GM12878 (cell line): ENCODE measurements around the gene CCDC71. TPM values are rescaled to one million over a fixed set of nuclear protein-coding genes. Genes with fewer than 3 reads are reported as not detected.

ENCODE experiments used
- BCLAF1 ChIP-seq: fragments of 450-650 bp; IDR thresholded peaks from 2 replicates; pipeline ENCODE4 v1.6.1; 2017; ENCODE audit warnings: antibody characterized with exemption, mild to moderate bottlenecking, moderate library complexity
- CHD4 ChIP-seq: fragments of 200-600 bp; sonication (generic); IDR thresholded peaks from 2 replicates; pipeline ENCODE4 v1.6.1; 2016; ENCODE audit warnings: mild to moderate bottlenecking
- NR2C1 ChIP-seq: fragments of 450-650 bp; IDR thresholded peaks from 2 replicates; pipeline ENCODE4 v1.6.1; 2017; ENCODE audit warnings: antibody characterized with exemption, mild to moderate bottlenecking, moderate library complexity
- PBX3 ChIP-seq: IDR thresholded peaks from 2 replicates; pipeline ENCODE4 v1.6.1; 2011; ENCODE audit warnings: mild to moderate bottlenecking, low read depth, low read length, moderate library complexity; ENCODE audit not compliant: insufficient replicate concordance
- polyA plus RNA-seq, 11 experiments: library from polyadenylated mRNA; depleted of rRNA in 4 of 11; unstranded in 6 of 11; stranded (reverse) in 5 of 11; fragments of >200 nt; fragmentation: Nextera tagmentation in 4 of 11; fragmentation: Illumina TruSeq in 1 of 11; extraction: Ambion mirVana in 4 of 11; extraction: Trizol in 1 of 11; gene quantifications; 1 replicate in 1 of 11; 2 replicates in 10 of 11; pipeline versions ENCODE4 v1.2.1 to v1.2.3, GENCODE V29; 2011 to 2016; ENCODE audit warnings: inconsistent platforms in 2 of 11, missing spikeins in 2 of 11, low read depth in 1 of 11
- total RNA-seq, 4 experiments: library from RNA; depleted of rRNA in 3 of 4; stranded (reverse); fragments of >200 nt in 3 of 4; fragmentation: Illumina TruSeq in 1 of 4; extraction: Trizol in 1 of 4; gene quantifications; 2 replicates each; pipeline versions ENCODE4 v1.2.1 to v1.2.3, GENCODE V29; 2013 to 2021
- TF ChIP-seq, protein P1 (sequence below): IDR thresholded peaks from 2 replicates; pipeline ENCODE4 v1.6.1; 2012; ENCODE audit warnings: low read depth, low read length, improper control_type of control experiment
- TF ChIP-seq, protein P2 (sequence below): IDR thresholded peaks from 2 replicates; pipeline ENCODE4 v1.6.1; 2011; ENCODE audit warnings: low read depth, mild to moderate bottlenecking, low read length, moderate library complexity, borderline replicate concordance; ENCODE audit errors: extremely low read depth

Gene CCDC71
- total and polyA plus RNA-seq, 10 of the 15 experiments (the other 5 are each of a cell fraction or from before 2014, with no cell fraction given), result 0.20 to 38.0 (median 16.1) TPM

DNA sequence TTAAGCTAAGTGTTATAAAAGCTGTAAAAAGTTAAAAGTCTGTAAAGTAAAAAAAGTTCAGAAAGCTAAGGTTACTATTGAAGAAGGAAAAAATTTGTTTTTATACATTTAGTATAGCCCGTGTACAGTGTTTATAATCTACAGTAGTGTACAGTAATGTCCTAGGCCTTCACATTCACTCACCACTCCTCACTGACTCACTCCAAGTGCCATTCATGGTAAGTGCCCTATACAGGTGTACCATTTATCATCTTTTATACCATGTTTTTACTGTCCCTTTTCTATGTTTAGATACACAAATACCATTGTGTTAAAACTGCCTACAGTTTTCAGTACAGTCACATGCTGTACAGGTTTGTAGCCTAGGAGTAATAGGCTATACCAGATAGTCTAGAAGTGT is 8.8 kb downstream of the CCDC71 start (continued):
- TF ChIP-seq, protein P1, sequence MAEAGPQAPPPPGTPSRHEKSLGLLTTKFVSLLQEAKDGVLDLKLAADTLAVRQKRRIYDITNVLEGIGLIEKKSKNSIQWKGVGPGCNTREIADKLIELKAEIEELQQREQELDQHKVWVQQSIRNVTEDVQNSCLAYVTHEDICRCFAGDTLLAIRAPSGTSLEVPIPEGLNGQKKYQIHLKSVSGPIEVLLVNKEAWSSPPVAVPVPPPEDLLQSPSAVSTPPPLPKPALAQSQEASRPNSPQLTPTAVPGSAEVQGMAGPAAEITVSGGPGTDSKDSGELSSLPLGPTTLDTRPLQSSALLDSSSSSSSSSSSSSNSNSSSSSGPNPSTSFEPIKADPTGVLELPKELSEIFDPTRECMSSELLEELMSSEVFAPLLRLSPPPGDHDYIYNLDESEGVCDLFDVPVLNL, result no peak
- no peak for TF ChIP-seq NR2C1
- no peak for TF ChIP-seq PBX3
- no peak for TF ChIP-seq BCLAF1
- TF ChIP-seq, protein P2, sequence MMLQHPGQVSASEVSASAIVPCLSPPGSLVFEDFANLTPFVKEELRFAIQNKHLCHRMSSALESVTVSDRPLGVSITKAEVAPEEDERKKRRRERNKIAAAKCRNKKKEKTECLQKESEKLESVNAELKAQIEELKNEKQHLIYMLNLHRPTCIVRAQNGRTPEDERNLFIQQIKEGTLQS, result no peak
- TF ChIP-seq CHD4, result no peak
